ENCODE results near the gene NSD2.

Gene NSD2

DNA sequence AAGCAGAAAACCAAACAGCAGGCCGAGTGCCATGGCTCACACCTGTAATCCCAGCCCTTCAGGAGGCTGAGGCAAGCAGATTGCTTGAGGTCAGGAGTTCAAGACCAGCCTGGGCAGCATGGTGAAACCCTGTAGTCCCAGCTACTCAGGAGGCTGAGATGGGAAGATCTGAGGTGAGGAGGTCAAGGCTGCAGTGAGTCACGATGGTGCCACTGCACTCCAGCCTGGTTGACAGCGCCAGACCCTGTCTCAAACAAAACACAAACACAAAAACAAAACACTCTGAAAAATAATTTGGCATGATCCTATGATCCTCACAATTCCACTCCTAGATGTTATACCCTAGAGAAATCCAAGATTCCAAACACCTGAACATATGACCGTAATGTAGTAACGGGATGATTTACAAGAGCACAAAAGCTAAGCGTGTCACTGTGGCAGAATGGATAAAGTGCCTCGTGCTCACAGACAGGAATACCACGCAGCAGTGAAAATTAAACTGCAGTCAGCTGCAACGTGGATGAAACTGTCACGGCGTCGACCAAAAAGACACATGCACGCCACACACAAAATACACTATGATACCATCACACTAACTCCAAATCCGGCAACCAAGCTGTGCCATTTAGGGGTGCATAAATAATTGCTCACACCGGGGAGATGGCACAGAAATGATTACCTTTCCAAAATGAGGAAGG is 135.9 kb downstream of the NSD2 start:
- TF ChIP-seq, protein P1, sequence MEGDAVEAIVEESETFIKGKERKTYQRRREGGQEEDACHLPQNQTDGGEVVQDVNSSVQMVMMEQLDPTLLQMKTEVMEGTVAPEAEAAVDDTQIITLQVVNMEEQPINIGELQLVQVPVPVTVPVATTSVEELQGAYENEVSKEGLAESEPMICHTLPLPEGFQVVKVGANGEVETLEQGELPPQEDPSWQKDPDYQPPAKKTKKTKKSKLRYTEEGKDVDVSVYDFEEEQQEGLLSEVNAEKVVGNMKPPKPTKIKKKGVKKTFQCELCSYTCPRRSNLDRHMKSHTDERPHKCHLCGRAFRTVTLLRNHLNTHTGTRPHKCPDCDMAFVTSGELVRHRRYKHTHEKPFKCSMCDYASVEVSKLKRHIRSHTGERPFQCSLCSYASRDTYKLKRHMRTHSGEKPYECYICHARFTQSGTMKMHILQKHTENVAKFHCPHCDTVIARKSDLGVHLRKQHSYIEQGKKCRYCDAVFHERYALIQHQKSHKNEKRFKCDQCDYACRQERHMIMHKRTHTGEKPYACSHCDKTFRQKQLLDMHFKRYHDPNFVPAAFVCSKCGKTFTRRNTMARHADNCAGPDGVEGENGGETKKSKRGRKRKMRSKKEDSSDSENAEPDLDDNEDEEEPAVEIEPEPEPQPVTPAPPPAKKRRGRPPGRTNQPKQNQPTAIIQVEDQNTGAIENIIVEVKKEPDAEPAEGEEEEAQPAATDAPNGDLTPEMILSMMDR (IDR thresholded peaks at IDR 0.05; ENCODE audit: low read depth, low read length), result no peak
- H3K4me3 ChIP-seq (replicated peaks in 1 of 2; ENCODE audit: low read depth in 2 of 2, low read length in 2 of 2), result peak overlapping the region; percentile 100
- DNase-seq (ENCODE audit: low read depth in 2 of 2), result no peak

DNA sequence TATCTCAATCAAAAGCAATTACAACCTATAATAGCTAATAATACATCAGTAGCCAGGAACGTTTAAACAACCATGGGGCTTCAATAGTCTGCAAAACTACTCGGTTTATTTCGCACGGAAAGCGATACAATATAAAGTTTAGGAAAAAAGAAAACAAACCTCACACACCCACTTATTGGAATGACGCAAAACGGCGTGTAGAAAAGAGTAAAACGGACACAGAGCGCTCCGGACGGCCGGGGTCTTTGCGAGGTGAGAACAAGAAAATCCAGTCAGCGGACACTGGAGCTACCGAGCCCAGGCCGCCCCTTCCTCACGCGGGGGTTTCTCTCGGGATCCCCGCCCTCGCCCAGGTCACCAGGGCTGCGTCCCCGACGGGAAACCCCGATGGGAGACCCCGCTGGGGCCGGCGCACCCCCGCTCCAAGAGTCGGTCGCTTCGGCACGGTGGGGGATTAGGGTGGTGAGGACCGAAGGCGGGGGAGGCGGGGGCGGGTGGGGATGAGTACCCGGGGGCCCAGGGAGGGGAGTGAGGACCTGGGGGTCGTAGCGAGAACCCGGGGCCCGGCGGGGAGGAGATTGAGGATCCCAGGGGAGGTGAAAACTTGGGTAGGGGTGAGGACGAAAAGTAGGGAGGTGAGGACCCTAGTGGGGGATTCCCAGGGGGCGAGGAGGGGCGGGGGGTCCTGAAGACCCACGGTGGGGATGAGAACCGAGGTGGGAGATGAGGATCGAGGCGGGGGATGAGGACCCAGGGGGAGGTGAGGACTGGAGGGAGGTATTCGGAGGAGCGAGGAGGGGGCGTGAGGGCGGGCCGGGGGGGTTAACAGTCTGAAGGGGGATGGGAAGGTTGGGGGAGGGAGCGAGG is 136.8 kb downstream of the NSD2 start:
- DNase-seq (ENCODE audit: low read depth in 2 of 2), result peak in 1 of 2 donors; percentile 10
- peak overlapping the region; percentile 100 for H3K4me3 ChIP-seq (replicated peaks in 1 of 2; ENCODE audit: low read depth in 2 of 2, low read length in 2 of 2)
- TF ChIP-seq, protein P1 (IDR thresholded peaks at IDR 0.05; ENCODE audit: low read depth, low read length), result no peak

DNA sequence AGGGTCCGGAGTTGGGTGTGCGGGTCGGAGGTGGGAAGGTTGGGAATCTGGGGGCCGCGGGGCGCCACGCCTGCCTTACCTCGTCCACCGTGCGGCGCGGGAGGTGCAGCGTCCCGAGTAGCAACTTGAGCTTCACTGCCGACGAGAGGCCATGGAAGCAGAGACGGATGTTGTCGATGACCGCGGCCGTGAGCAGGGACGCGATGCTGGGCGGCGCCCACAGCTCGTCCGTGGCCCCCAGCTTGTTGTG is 137.4 kb downstream of the NSD2 start:
- TF ChIP-seq, protein P1 (IDR thresholded peaks at IDR 0.05; ENCODE audit: low read depth, low read length), result no peak
- H3K4me3 ChIP-seq (replicated peaks in 1 of 2; ENCODE audit: low read depth in 2 of 2, low read length in 2 of 2), result peak overlapping the region; percentile 100
- no peak for DNase-seq (ENCODE audit: low read depth in 2 of 2)

DNA sequence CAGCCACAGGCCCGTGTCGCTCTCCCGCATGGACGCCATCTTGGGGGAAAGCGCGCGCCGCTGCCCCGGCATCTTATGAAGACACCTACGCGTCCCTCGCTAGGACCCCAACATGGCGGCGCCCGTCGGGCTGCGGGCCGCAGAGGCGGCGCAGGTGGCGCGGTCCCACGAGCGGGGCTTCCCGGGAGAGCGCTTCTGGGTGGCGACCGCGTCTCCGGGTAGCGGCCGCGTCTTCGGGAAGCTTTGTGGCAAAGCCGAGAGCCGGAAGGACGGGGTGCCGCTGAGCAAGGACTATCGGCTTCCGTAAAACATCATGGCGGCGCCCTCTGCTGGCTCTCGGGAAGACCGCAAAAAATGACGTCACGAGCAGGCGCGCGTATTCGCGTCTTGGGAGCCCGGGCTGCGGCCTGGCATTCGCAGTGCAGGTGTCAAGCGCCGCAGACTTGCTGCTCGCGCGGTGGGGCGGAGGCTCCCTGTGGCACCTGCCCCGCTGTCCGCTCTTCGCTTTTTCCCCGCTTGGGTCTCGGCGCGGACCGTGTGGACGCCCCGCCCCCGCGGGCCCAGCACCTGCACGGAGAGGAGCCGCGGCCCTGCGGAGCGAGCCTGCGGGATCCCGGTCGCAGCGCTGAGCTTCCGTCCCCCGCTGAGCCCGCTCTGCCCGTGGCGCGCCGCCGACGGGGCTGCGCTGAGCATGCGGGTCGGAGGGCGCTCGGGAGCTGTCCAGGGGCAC is 137.9 kb downstream of the NSD2 start, which contains the start of gene NELFA:
Gene NELFA, minus strand, starts transcription at position 54 of the 730 bp plus-strand sequence. Its CDS starts 15 bp downstream, at position 39.
- DNase-seq (ENCODE audit: low read depth in 2 of 2), result peak; percentile 95 to 96
- peak within 1 kb of the TSS; percentile 100 for H3K4me3 ChIP-seq (replicated peaks in 1 of 2; ENCODE audit: low read depth in 2 of 2, low read length in 2 of 2)
- TF ChIP-seq, protein P1 (IDR thresholded peaks at IDR 0.05; ENCODE audit: low read depth, low read length), result peak; percentile 50

DNA sequence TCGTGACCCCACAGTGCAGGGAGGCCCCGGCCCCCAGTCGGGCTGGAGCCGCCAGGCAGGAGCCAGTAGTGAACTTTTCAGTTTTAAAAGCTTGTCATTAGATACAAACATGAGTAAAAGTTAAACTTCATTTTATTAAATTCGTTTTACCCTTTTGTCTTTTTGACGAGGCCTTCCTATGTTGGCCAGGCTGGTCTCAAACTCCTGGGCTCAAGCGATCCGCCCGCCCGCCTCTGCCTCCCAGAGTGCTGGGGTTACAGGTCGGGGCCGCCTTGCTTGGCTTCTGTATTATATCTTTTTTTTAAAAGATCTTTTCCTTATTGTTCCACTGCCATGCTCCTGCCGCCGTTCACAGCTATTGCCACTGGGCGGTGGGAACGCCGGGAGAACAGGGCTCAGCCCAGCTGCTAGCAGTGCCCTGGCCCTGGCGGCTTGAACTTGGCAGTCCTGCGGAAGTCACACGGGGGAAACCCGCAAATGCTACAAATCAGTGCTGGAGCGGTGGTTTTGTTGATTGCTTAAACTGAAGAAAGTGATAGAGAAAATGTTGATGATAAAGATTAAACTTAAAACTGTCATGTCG is 138.5 kb downstream of the NSD2 start:
- H3K4me3 ChIP-seq (replicated peaks in 1 of 2; ENCODE audit: low read depth in 2 of 2, low read length in 2 of 2), result peak overlapping the region; percentile 100
- DNase-seq (ENCODE audit: low read depth in 2 of 2), result peak; percentile 39 to 65
- TF ChIP-seq, protein P1 (IDR thresholded peaks at IDR 0.05; ENCODE audit: low read depth, low read length), result peak; percentile 22

DNA sequence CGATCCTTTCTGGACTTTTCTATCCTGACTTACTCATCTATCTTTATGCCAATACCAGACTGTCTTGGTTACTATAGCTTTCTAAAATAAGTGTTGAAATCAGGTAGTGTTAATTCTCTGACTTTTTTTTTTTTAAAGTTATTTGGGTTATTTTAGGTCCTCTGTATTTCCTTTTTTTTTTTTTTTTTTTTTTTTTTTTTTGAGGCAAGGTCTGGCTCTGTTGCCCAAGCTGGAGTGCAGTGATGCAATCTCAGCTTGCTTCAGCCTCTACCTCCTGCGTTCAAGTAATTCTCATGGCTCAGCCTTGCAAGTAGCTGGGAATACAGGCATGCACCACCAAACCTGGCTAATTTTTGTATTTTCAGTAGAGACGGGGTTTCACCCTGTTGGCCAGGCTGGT is 140.4 kb downstream of the NSD2 start:
- H3K4me3 ChIP-seq (replicated peaks in 1 of 2; ENCODE audit: low read depth in 2 of 2, low read length in 2 of 2), result no peak overlapping the region
- peak in 1 of 2 donors; percentile 38 for DNase-seq (ENCODE audit: low read depth in 2 of 2)
- TF ChIP-seq, protein P1 (IDR thresholded peaks at IDR 0.05; ENCODE audit: low read depth, low read length), result no peak
